Smooth muscle cell (in vitro differentiated cells): Measurements from ENCODE around the gene CGA. TPM values are rescaled to one million over a fixed set of nuclear protein-coding genes. Genes with fewer than 3 reads are reported as not detected.

Source experiments
- DNase-seq: peaks from one replicate; lab custom pipeline; 2025; ENCODE audit not compliant: unreplicated experiment; lab: John Stamatoyannopoulos, UW
- H2AFZ ChIP-seq: fragments of 200-600 bp; sonication (generic); 2 replicates; pipeline ENCODE4 v1.6.0; 2016; ENCODE audit warnings: antibody characterized with exemption, low read depth, mild to moderate bottlenecking
- H3F3A ChIP-seq: fragments of 200-600 bp; sonication (generic); 2 replicates; pipeline ENCODE4 v1.6.0; 2017; ENCODE audit warnings: antibody characterized with exemption, low read depth
- H3K27ac ChIP-seq: fragments of 200-600 bp; sonication (generic); 2 replicates; pipeline ENCODE4 v1.5.1; 2016; ENCODE audit warnings: low read depth, mild to moderate bottlenecking
- H3K27me3 ChIP-seq: fragments of 200-600 bp; sonication (generic); 2 replicates; pipeline ENCODE4 v1.6.1; 2016; ENCODE audit warnings: low read depth, mild to moderate bottlenecking
- H3K36me3 ChIP-seq: fragments of 200-600 bp; sonication (generic); 2 replicates; pipeline ENCODE4 v1.5.1; 2016; ENCODE audit warnings: low read depth
- H3K4me1 ChIP-seq: fragments of 200-600 bp; sonication (generic); 2 replicates; pipeline ENCODE4 v1.5.1; 2016; ENCODE audit warnings: low read depth
- H3K4me2 ChIP-seq: fragments of 200-600 bp; sonication (generic); 2 replicates; pipeline ENCODE4 v1.6.0; 2016; ENCODE audit warnings: mild to moderate bottlenecking
- H3K4me3 ChIP-seq: fragments of 200-600 bp; sonication (generic); 2 replicates; pipeline ENCODE4 v1.5.1; 2016; ENCODE audit warnings: mild to moderate bottlenecking
- H3K79me2 ChIP-seq: fragments of 200-600 bp; sonication (generic); 2 replicates; pipeline ENCODE4 v1.6.0; 2016; ENCODE audit warnings: low read depth, mild to moderate bottlenecking
- H3K9ac ChIP-seq: fragments of 200-600 bp; sonication (generic); 2 replicates; pipeline ENCODE4 v1.6.0; 2016; ENCODE audit warnings: low read depth
- H3K9me3 ChIP-seq: fragments of 200-600 bp; sonication (generic); replicated peaks from 2 replicates; pipeline ENCODE4 v1.5.1; 2016; ENCODE audit warnings: low read depth
- H4K20me1 ChIP-seq: fragments of 200-600 bp; sonication (generic); 2 replicates; pipeline ENCODE4 v1.6.0; 2016; ENCODE audit warnings: low read depth
- WGBS: methylation state at CpG from one replicate; pipeline ENCODE4 v1.1.7; 2016; ENCODE audit warnings: low lambda C conversion rate; 5-methylcytosine and 5-hydroxymethylcytosine counted together
- polyA plus RNA-seq: library from polyadenylated mRNA; unstranded; fragments of >200 nt; fragmentation: Nextera tagmentation; extraction: Ambion mirVana; gene quantifications from 2 replicates; pipeline ENCODE4 v1.2.1, GENCODE V29; 2016
- total RNA-seq: library from RNA; depleted of rRNA; stranded (reverse); fragments of >200 nt; gene quantifications from 2 replicates; pipeline ENCODE4 v1.2.3, GENCODE V29; 2014
- TF ChIP-seq, protein P1 (sequence below): fragments of 200-600 bp; sonication (generic); IDR thresholded peaks from 2 replicates; pipeline ENCODE4 v1.5.1; 2017; ENCODE audit warnings: borderline replicate concordance, mild to moderate bottlenecking, antibody characterized with exemption; ENCODE audit not compliant: insufficient read depth, poor library complexity, severe bottlenecking

Gene CGA
- total and polyA plus RNA-seq, 2 experiments from 2014 or later, result 0.30 to 5.5 TPM

DNA sequence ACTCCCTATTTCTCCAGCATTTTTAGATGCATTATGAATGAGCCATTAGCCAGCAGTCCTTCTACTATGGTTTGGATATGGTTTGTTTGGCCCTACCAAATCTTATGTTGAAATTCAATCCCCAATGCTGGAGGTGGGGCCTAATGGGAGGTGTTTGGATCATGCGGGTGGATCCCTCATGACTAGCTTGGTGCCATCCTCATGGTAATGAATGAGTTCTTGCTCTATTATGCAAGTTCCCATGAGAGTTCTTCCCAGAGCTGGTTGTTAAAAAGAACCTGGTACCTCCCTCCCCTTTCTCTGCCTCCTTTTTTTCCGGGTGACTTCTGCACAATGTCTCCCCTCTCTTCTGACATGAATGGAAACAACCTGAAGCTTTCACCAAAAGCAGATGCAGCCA is 6.2 kb upstream of the CGA start:
- H4K20me1 ChIP-seq, result no peaks in the 10 kb centered on the region
- no peaks in the 10 kb centered on the region for H3K9me3 ChIP-seq
- no peaks in the 10 kb centered on the region for H3F3A ChIP-seq
- no peak overlapping the region for H3K4me3 ChIP-seq
- no peak overlapping the region for H2AFZ ChIP-seq
- no peak for DNase-seq
- H3K9ac ChIP-seq, result no peak overlapping the region
- no peak overlapping the region for H3K27ac ChIP-seq
- H3K79me2 ChIP-seq, result no peaks in the 10 kb centered on the region
- H3K36me3 ChIP-seq, result no peaks in the 10 kb centered on the region
- no peaks in the 10 kb centered on the region for H3K4me1 ChIP-seq
- TF ChIP-seq, protein P1, sequence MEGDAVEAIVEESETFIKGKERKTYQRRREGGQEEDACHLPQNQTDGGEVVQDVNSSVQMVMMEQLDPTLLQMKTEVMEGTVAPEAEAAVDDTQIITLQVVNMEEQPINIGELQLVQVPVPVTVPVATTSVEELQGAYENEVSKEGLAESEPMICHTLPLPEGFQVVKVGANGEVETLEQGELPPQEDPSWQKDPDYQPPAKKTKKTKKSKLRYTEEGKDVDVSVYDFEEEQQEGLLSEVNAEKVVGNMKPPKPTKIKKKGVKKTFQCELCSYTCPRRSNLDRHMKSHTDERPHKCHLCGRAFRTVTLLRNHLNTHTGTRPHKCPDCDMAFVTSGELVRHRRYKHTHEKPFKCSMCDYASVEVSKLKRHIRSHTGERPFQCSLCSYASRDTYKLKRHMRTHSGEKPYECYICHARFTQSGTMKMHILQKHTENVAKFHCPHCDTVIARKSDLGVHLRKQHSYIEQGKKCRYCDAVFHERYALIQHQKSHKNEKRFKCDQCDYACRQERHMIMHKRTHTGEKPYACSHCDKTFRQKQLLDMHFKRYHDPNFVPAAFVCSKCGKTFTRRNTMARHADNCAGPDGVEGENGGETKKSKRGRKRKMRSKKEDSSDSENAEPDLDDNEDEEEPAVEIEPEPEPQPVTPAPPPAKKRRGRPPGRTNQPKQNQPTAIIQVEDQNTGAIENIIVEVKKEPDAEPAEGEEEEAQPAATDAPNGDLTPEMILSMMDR, result no peak
- WGBS, result 87% methylated on average over 2 of the region's 2 CpGs
- H3K27me3 ChIP-seq, result no peaks in the 10 kb centered on the region
- no peak overlapping the region for H3K4me2 ChIP-seq

DNA sequence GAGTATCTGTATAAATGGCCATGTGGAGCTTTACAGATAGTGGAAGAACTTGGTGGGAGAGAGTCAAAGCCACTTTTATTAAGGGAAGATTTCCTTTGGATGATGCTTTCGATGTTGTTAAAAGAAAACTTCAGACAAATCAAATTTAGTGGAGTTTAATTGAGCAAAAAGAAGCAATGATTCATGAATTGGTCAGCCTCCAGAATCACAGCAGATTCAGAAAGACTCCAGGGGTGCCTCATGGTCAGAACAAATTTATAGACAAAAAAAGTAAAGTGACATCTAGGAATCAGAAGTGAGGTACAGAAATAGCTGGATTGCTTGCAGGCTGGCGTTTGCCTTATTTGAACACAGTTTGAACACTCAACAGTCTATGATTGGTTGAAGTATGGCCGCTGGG is 5.3 kb upstream of the CGA start:
- TF ChIP-seq, protein P1, result no peak
- no peaks in the 10 kb centered on the region for H3K4me1 ChIP-seq
- no peaks in the 10 kb centered on the region for H3K27me3 ChIP-seq
- no peaks in the 10 kb centered on the region for H3F3A ChIP-seq
- no peak overlapping the region for H3K4me2 ChIP-seq
- H2AFZ ChIP-seq, result no peak overlapping the region
- 79% methylated on average over 3 of the region's 3 CpGs for WGBS
- H3K9me3 ChIP-seq, result no peaks in the 10 kb centered on the region
- no peak overlapping the region for H3K9ac ChIP-seq
- H3K36me3 ChIP-seq, result no peaks in the 10 kb centered on the region
- no peaks in the 10 kb centered on the region for H3K79me2 ChIP-seq
- no peak overlapping the region for H3K27ac ChIP-seq
- H3K4me3 ChIP-seq, result no peak overlapping the region
- no peak for DNase-seq
- no peaks in the 10 kb centered on the region for H4K20me1 ChIP-seq

DNA sequence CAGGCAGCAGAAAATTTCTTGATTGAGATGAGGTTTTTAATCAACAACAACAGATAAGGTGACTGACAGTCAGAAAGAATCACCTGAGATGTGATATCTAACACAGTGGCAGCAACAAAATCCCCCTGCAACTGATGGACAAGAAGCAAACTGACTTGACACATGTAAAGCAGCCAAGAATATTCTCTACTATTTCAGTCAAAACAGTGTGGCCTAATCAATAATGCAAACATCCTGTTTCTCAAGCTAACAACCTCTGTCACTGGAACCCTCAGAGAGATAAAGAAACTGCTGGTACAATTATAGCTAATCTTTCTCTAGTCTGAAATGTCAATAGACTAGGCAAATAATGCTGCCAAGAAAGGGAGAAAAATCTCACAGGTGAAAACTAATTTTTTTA is 4.6 kb upstream of the CGA start:
- Histone ChIP-seq H3K27ac (no peak overlapping the region), H4K20me1 (no peaks in the 10 kb centered on the region), H3K4me3 (no peak overlapping the region), H3K79me2 (no peaks in the 10 kb centered on the region), H3K9ac (no peak overlapping the region), H3K9me3 (no peaks in the 10 kb centered on the region), H3K36me3 (no peaks in the 10 kb centered on the region), H3K4me2 (no peak overlapping the region), H3F3A (no peaks in the 10 kb centered on the region), H3K4me1 (no peaks in the 10 kb centered on the region), H2AFZ (no peak overlapping the region), H3K27me3 (no peaks in the 10 kb centered on the region)
- no peak for DNase-seq
- TF ChIP-seq, protein P1, result no peak

DNA sequence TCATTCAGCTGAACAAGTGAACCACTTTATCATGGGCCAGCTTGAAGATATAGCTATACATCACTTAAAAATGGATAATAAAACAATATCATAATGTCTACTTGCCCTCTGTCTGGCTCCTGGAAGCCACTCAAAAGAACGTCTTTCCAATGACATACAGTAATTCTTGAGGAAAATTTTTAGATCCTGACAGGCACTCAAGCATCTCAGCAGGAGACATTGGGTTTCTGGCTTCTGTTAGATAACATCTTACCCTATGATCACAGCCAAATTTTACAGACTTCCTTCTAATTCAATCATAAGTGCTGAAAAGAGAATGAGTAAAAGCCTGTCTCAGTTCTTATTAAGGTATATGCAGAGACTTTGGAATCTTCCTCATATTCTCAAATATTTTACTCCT is 330 bp downstream of the CGA start:
- H2AFZ ChIP-seq, result no peak overlapping the region
- TF ChIP-seq, protein P1, result no peak
- no peak overlapping the region for H3K4me3 ChIP-seq
- no peaks in the 10 kb centered on the region for H4K20me1 ChIP-seq
- H3K27me3 ChIP-seq, result no peaks in the 10 kb centered on the region
- no peaks in the 10 kb centered on the region for H3K79me2 ChIP-seq
- H3K36me3 ChIP-seq, result no peaks in the 10 kb centered on the region
- WGBS, result 67% methylated on average over 1 of the region's 1 CpG
- H3K4me2 ChIP-seq, result no peak overlapping the region
- DNase-seq, result no peak
- no peaks in the 10 kb centered on the region for H3K4me1 ChIP-seq
- no peak overlapping the region for H3K9ac ChIP-seq
- H3K27ac ChIP-seq, result no peak overlapping the region
- H3K9me3 ChIP-seq, result no peaks in the 10 kb centered on the region
- no peaks in the 10 kb centered on the region for H3F3A ChIP-seq
